NCI-H2196 treated with DMSO at 0.1 percent for 48 hours (cell line): ENCODE data around the gene NSMCE3.

Source experiments
- DNase-seq: peaks from one replicate; lab custom pipeline; 2025; ENCODE audit not compliant: unreplicated experiment; lab: John Stamatoyannopoulos, UW

The NSMCE3 gene

GRCh38 chr15:29269485-29270168, at the start of gene NSMCE3:
TSS of gene NSMCE3 (minus strand) at chr15:29269822. CDS start at chr15:29269705, 117 bp downstream.
- peak; percentile 27 for DNase-seq

- DNase-seq: no peak
Measured at GRCh38 chr15:29316422-29316821, 46.8 kb upstream of the NSMCE3 start.

- DNase-seq: no peak
Measured at GRCh38 chr15:29312387-29312786, 42.8 kb upstream of the NSMCE3 start.

- no peak for DNase-seq
Measured at GRCh38 chr15:29311696-29312095, 42.1 kb upstream of the NSMCE3 start.

- no peak for DNase-seq
Measured at GRCh38 chr15:29309139-29309538, 39.5 kb upstream of the NSMCE3 start.

- DNase-seq: no peak
Measured at GRCh38 chr15:29308299-29308698, 38.7 kb upstream of the NSMCE3 start.

GRCh38 chr15:29305556-29305955, 35.9 kb upstream of the NSMCE3 start:
- DNase-seq: no peak

GRCh38 chr15:29302871-29303270, 33.2 kb upstream of the NSMCE3 start:
- no peak for DNase-seq

- no peak for DNase-seq
Measured at GRCh38 chr15:29299784-29300183, 30.2 kb upstream of the NSMCE3 start.

GRCh38 chr15:29299331-29299730, 29.7 kb upstream of the NSMCE3 start:
- DNase-seq: no peak

GRCh38 chr15:29294732-29295325, 25.2 kb upstream of the NSMCE3 start:
- DNase-seq: no peak

- DNase-seq: no peak
Measured at GRCh38 chr15:29291067-29291845, 21.6 kb upstream of the NSMCE3 start.

- no peak for DNase-seq
Measured at GRCh38 chr15:29289173-29289572, 19.6 kb upstream of the NSMCE3 start.

GRCh38 chr15:29285386-29285785, 15.8 kb upstream of the NSMCE3 start:
- DNase-seq: no peak

- DNase-seq: no peak
Measured at GRCh38 chr15:29283381-29283780, 13.8 kb upstream of the NSMCE3 start.

- no peak for DNase-seq
Measured at GRCh38 chr15:29280514-29280913, 10.9 kb upstream of the NSMCE3 start.

GRCh38 chr15:29278436-29279105, 8.9 kb upstream of the NSMCE3 start:
- DNase-seq: no peak

- no peak for DNase-seq
Measured at GRCh38 chr15:29276366-29276765, 6.7 kb upstream of the NSMCE3 start.

GRCh38 chr15:29275855-29276254, 6.2 kb upstream of the NSMCE3 start:
- DNase-seq: no peak

GRCh38 chr15:29274946-29275345, 5.3 kb upstream of the NSMCE3 start:
- DNase-seq: no peak

- DNase-seq: no peak
Measured at GRCh38 chr15:29272219-29272618, 2.6 kb upstream of the NSMCE3 start.

- no peak for DNase-seq
Measured at GRCh38 chr15:29270976-29271375, 1.4 kb upstream of the NSMCE3 start.
